ENCODE measurements around the gene BRINP2. TPM values are rescaled to one million over a fixed set of nuclear protein-coding genes. Genes with fewer than 3 reads are reported as not detected.

The BRINP2 gene
- total RNA-seq, 1 donor = not detected

DNA sequence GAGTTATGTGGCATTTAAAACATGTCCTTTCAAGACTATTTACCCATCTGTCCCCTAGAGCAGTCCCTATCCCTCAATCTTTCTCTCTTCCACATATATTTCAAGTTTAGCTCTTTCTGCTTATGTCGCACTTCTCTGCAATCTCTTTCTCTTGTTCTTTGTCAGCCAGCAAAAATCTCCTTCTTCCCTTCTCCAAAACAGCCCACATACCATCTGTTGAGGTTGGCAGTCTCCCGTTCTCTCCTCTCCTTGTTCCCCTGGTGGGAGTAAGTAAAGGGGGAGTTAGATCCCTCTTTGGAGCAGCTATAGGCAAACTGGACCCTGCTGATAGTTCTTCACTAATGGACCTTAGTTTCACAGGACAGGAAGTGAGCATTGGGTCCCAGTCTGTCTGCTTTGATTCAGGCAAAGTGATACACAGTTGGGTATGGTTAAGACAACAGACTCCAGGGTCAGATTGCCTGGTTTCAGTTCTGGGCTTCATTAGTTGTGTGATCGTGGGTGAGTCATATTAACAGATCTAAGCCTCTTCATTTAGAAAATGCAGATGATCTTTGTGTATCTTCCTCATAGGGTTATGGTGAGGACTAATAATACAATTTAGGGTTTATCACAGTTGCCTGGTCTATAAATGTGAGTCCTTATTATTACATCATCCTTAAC, 19.7 kb downstream of the BRINP2 start:
- no peak for TF ChIP-seq CTCF (IDR thresholded peaks at IDR 0.05; ENCODE audit: insufficient read depth, low read length)
- H3K4me3 ChIP-seq (ENCODE audit: low read depth, low read length) = no peak overlapping the region
- no peak for DNase-seq (ENCODE audit: low read depth)

GRCh38 chr1:177198243-177198642, 27.5 kb downstream of the BRINP2 start:
- DNase-seq (ENCODE audit: low read depth) = no peak
- no peak overlapping the region for H3K4me3 ChIP-seq (ENCODE audit: low read depth, low read length)
- no peak for TF ChIP-seq CTCF (IDR thresholded peaks at IDR 0.05; ENCODE audit: insufficient read depth, low read length)

DNA sequence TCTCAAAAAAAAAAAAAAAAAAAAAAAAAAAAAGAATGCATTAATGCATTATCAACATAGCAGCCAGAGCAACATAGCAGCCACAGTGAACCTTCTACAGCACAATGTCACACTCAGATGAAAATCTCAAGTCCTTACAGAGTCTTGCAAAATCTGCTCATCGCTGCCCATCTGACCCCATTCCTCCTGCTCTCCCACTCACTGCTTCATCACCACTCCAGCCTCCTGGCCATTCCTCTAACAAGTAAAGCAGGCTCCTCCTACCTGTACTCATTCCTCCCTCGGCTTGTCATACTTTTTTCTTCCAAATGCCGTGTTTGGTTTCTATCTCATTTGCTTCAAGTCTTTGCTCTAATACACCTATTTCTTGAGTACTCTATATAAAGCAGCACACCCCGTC, 29.5 kb downstream of the BRINP2 start:
- no peak for DNase-seq (ENCODE audit: low read depth)
- TF ChIP-seq CTCF (IDR thresholded peaks at IDR 0.05; ENCODE audit: insufficient read depth, low read length) = no peak
- H3K4me3 ChIP-seq (ENCODE audit: low read depth, low read length) = no peak overlapping the region

DNA sequence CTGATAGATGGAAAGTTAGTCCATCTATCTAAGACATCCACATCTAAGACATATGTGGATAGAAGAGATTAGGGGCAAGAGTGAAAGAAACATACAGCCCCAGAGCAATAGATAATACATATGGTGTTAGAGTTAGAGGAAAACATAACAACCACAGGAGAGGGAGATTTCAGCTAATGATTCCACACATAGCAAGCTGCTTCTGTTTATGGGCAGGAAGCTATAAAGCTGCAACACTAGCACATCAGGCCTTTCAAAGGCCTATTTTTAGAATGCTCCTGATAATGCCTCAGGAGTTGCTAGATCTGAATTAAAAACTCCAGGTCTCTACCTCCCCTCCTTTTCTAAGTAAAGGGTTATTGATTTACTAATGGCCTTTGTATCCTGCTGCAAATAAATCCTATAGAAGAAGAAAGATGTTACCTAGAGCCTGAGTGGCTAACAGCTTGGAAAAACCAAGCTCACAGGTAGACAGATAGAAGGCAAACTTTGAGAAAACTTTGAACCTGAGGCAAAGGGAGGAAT, 36.1 kb downstream of the BRINP2 start:
- DNase-seq (ENCODE audit: low read depth) = no peak
- TF ChIP-seq CTCF (IDR thresholded peaks at IDR 0.05; ENCODE audit: insufficient read depth, low read length) = no peak
- no peak overlapping the region for H3K4me3 ChIP-seq (ENCODE audit: low read depth, low read length)

DNA sequence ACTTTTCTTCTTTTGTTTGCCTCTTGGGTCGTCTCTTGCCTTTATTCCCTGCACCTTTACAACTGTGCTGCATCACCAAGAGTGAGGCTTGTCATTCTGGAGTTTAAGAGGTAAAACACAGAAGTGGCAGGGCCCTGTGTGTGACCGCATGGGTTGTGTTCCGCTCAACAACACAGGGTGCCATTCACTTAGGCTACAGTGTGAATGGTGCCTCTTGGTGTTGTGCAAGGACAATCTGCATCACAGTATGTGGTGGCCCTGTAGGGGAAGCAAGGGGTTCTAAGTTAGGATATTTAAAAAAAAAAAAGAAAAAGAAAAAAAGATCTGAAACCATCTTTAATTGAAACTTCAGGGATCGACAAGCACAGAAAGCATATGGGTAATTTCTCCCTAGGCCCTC, 38.2 kb downstream of the BRINP2 start:
- no peak overlapping the region for H3K4me3 ChIP-seq (ENCODE audit: low read depth, low read length)
- no peak for DNase-seq (ENCODE audit: low read depth)
- TF ChIP-seq CTCF (IDR thresholded peaks at IDR 0.05; ENCODE audit: insufficient read depth, low read length) = no peak

DNA sequence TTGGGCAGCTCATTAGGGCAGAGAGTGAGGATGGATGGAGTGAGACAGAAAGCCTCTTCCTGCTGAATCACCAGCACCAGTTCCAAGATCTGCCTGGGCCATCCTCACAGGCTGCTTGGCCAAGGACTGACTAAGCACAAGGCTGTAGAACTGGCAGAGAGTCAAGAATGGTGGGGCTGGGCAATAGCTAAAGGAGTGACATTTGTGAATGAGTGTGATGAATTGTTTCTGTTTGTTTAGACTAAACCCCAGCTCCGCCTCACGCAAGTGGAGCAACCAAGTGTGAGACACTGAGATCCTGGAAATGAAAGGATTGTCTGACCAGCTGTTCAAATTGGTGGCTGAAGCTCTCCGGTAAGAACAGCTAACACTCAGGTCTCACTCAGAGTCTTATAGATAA, 38.6 kb downstream of the BRINP2 start:
- no peak overlapping the region for H3K4me3 ChIP-seq (ENCODE audit: low read depth, low read length)
- TF ChIP-seq CTCF (IDR thresholded peaks at IDR 0.05; ENCODE audit: insufficient read depth, low read length) = no peak
- DNase-seq (ENCODE audit: low read depth) = peak; percentile 100

DNA sequence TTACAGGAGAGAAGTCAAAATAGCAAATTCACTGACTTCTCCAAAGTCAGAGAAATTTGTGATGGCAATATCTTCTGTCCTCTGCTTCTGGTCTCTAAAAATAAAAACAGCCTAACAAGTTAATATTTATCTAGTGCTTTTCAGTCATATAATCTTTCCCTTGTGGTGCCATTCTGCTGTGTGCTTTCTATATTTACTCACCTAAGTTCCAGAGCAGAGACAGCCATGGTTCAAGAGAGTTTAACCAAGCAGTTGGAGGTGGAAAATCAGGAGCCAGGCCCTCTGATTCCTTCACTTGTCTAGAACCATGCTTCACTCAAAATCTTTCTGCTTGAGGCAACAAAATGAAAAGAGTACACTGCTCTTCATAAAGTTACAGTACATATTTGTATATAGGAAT, 39.3 kb downstream of the BRINP2 start:
- no peak overlapping the region for H3K4me3 ChIP-seq (ENCODE audit: low read depth, low read length)
- no peak for TF ChIP-seq CTCF (IDR thresholded peaks at IDR 0.05; ENCODE audit: insufficient read depth, low read length)
- no peak for DNase-seq (ENCODE audit: low read depth)
